Measurements from ENCODE around the gene EML6.

Gene EML6

GRCh38 chr2:54810246-54810645 lies 86.8 kb downstream of the EML6 start:
- Mint-ChIP-seq H3K4me3 (no peak overlapping the region), H3K36me3 (ENCODE audit: low read depth) (no peaks in the 10 kb centered on the region), H3K27ac (no peak overlapping the region), H3K9me3 (peaks cover 7% of the 10 kb centered on the region), H3K27me3 (ENCODE audit: low read depth) (peaks cover 21% of the 10 kb centered on the region), H3K4me1 (ENCODE audit: low read depth) (no peaks in the 10 kb centered on the region)
- no peak for DNase-seq (ENCODE audit: low spot score)

- no peaks in the 10 kb centered on the region for H3K36me3 Mint-ChIP-seq (ENCODE audit: low read depth)
- H3K27ac Mint-ChIP-seq: no peak overlapping the region
- DNase-seq (ENCODE audit: low spot score): no peak
- no peaks in the 10 kb centered on the region for H3K9me3 Mint-ChIP-seq
- peaks cover 24% of the 10 kb centered on the region for H3K27me3 Mint-ChIP-seq (ENCODE audit: low read depth)
- H3K4me3 Mint-ChIP-seq: no peak overlapping the region
- H3K4me1 Mint-ChIP-seq (ENCODE audit: low read depth): no peaks in the 10 kb centered on the region
Observed at GRCh38 chr2:54813584-54813983, 90.1 kb downstream of the EML6 start.

- DNase-seq (ENCODE audit: low spot score): no peak
- no peak overlapping the region for H3K4me3 Mint-ChIP-seq
- peaks cover 22% of the 10 kb centered on the region for H3K27me3 Mint-ChIP-seq (ENCODE audit: low read depth)
- H3K4me1 Mint-ChIP-seq (ENCODE audit: low read depth): no peaks in the 10 kb centered on the region
- H3K36me3 Mint-ChIP-seq (ENCODE audit: low read depth): no peaks in the 10 kb centered on the region
- no peaks in the 10 kb centered on the region for H3K9me3 Mint-ChIP-seq
- H3K27ac Mint-ChIP-seq: no peak overlapping the region
Observed at GRCh38 chr2:54814389-54815147, 91.1 kb downstream of the EML6 start.

- DNase-seq (ENCODE audit: low spot score): no peak
- H3K27me3 Mint-ChIP-seq (ENCODE audit: low read depth): peaks cover 22% of the 10 kb centered on the region
- H3K4me3 Mint-ChIP-seq: no peak overlapping the region
- no peaks in the 10 kb centered on the region for H3K36me3 Mint-ChIP-seq (ENCODE audit: low read depth)
- H3K4me1 Mint-ChIP-seq (ENCODE audit: low read depth): no peaks in the 10 kb centered on the region
- no peaks in the 10 kb centered on the region for H3K9me3 Mint-ChIP-seq
- no peak overlapping the region for H3K27ac Mint-ChIP-seq
Observed at GRCh38 chr2:54815148-54815539, 91.7 kb downstream of the EML6 start.

GRCh38 chr2:54818226-54818625 lies 94.8 kb downstream of the EML6 start:
- H3K9me3 Mint-ChIP-seq: no peaks in the 10 kb centered on the region
- no peak for DNase-seq (ENCODE audit: low spot score)
- H3K27me3 Mint-ChIP-seq (ENCODE audit: low read depth): peaks cover 31% of the 10 kb centered on the region
- H3K4me1 Mint-ChIP-seq (ENCODE audit: low read depth): no peaks in the 10 kb centered on the region
- no peak overlapping the region for H3K4me3 Mint-ChIP-seq
- no peak overlapping the region for H3K27ac Mint-ChIP-seq
- H3K36me3 Mint-ChIP-seq (ENCODE audit: low read depth): no peaks in the 10 kb centered on the region

DNA sequence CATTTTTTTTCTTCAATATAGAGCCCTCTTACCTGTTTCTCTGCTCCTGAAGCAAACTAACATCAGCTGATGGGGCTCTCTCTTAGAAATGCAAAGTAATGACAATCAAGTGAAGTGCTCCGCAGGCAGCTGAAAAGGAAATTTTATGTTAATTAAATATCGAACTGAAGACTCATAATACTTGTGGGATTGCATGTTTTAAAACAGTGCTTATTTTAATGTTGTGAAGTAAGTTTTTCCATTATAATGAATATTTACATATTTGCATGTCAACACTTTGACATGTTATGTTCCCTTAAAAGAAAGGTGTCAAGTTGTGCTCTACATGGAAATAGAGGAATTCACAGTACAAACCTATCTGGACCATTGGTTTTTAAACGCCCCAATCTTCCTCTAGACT lies 97.1 kb downstream of the EML6 start:
- H3K4me1 Mint-ChIP-seq (ENCODE audit: low read depth): no peaks in the 10 kb centered on the region
- H3K27ac Mint-ChIP-seq: no peak overlapping the region
- H3K36me3 Mint-ChIP-seq (ENCODE audit: low read depth): no peaks in the 10 kb centered on the region
- peaks cover 29% of the 10 kb centered on the region for H3K27me3 Mint-ChIP-seq (ENCODE audit: low read depth)
- H3K9me3 Mint-ChIP-seq: no peaks in the 10 kb centered on the region
- no peak for DNase-seq (ENCODE audit: low spot score)
- H3K4me3 Mint-ChIP-seq: no peak overlapping the region

DNA sequence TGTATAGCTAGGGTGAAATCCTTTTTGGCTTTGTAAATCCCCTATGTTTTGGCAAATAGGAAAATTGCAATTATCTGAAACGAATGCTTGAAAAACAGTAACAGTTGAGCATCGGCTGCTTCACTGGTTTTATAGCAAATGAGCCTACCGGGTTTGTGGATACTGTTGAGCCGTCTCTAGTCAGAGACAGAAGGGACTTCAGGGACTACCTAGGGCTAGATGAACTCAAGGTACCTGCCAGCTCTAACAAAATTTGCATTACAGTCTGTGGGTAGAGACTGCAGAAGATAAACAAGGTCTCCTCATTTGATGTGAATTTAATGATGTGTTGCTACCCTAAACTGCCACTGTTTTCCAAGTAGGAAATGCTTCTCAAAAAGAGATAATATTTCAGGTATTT lies 101.1 kb downstream of the EML6 start:
- Mint-ChIP-seq H3K36me3 (ENCODE audit: low read depth) (no peaks in the 10 kb centered on the region), H3K27me3 (ENCODE audit: low read depth) (peaks cover 31% of the 10 kb centered on the region), H3K4me3 (no peak overlapping the region), H3K27ac (no peak overlapping the region), H3K4me1 (ENCODE audit: low read depth) (no peaks in the 10 kb centered on the region), H3K9me3 (no peaks in the 10 kb centered on the region)
- DNase-seq (ENCODE audit: low spot score): no peak

DNA sequence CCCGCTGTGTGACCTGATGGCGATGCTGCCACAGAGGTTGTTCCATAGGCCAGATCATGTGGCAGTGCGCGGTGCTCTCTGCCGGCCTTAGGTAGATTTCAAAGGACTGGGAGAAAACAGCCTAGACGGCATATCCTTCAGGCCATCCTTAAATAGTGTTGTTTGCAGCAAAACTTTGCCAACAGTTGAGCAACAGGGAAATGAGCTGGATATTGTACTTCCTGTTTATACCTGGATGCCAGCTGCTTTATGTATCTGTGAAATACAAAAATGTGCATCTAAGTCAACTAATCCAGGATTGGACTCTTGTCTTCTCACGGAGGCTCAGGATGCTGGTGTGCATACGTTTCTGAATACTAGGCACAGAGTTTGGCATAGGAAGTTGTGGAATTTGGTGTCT lies 107.1 kb downstream of the EML6 start:
- Mint-ChIP-seq H3K36me3 (ENCODE audit: low read depth) (no peaks in the 10 kb centered on the region), H3K27me3 (ENCODE audit: low read depth) (peaks cover 10% of the 10 kb centered on the region), H3K4me1 (ENCODE audit: low read depth) (no peaks in the 10 kb centered on the region), H3K4me3 (no peak overlapping the region), H3K9me3 (no peaks in the 10 kb centered on the region), H3K27ac (no peak overlapping the region)
- DNase-seq (ENCODE audit: low spot score): no peak

GRCh38 chr2:54831480-54831879 lies 108.0 kb downstream of the EML6 start:
- no peak for DNase-seq (ENCODE audit: low spot score)
- peaks cover 2% of the 10 kb centered on the region for H3K27me3 Mint-ChIP-seq (ENCODE audit: low read depth)
- no peaks in the 10 kb centered on the region for H3K36me3 Mint-ChIP-seq (ENCODE audit: low read depth)
- H3K9me3 Mint-ChIP-seq: no peaks in the 10 kb centered on the region
- no peak overlapping the region for H3K27ac Mint-ChIP-seq
- no peak overlapping the region for H3K4me3 Mint-ChIP-seq
- no peaks in the 10 kb centered on the region for H3K4me1 Mint-ChIP-seq (ENCODE audit: low read depth)

DNA sequence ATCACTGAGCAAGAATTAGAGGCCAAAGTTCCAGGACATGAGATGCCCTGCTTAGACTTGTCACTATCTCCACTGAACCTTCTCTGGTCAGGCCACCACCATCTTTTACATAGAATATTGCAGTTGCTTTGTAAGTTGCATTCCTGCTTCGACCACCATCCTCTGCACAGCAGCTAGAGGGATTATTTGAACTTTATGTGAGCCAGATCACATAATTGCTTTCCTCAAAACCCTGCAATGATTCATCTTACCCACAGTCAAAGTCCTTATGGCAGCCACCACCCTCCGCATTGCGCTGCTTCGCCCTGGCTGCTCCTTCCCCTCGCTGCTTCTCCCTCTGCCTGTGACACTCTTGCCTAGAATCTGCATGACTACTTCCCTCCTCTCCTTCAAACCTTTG lies 111.3 kb downstream of the EML6 start:
- Mint-ChIP-seq H3K4me1 (ENCODE audit: low read depth) (no peaks in the 10 kb centered on the region), H3K4me3 (no peak overlapping the region), H3K27ac (no peak overlapping the region), H3K27me3 (ENCODE audit: low read depth) (peaks cover 2% of the 10 kb centered on the region), H3K9me3 (no peaks in the 10 kb centered on the region), H3K36me3 (ENCODE audit: low read depth) (no peaks in the 10 kb centered on the region)
- DNase-seq (ENCODE audit: low spot score): no peak

DNA sequence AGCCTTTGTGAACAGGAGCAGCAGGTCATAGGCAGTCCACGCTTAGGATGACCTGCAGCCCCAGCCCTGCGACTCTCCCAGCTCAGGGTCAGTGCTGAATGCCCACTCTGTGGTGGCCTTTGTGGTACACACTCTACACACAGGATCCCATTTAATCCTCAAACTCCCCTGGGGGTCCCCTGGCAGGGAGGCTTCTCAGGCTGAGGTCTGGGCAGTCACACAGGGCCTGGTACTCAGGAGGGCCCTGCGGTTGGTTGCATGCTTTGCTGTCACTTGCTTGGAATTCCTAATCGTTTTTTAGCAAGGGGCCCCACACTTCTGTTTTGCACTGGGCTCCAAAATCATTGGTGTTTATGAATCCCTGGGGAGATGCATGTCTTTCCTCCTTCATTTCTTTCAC lies 113.0 kb downstream of the EML6 start:
- Mint-ChIP-seq H3K36me3 (ENCODE audit: low read depth) (no peaks in the 10 kb centered on the region), H3K4me1 (ENCODE audit: low read depth) (no peaks in the 10 kb centered on the region), H3K9me3 (no peaks in the 10 kb centered on the region), H3K4me3 (no peak overlapping the region), H3K27me3 (ENCODE audit: low read depth) (peaks cover 2% of the 10 kb centered on the region), H3K27ac (no peak overlapping the region)
- no peak for DNase-seq (ENCODE audit: low spot score)

DNA sequence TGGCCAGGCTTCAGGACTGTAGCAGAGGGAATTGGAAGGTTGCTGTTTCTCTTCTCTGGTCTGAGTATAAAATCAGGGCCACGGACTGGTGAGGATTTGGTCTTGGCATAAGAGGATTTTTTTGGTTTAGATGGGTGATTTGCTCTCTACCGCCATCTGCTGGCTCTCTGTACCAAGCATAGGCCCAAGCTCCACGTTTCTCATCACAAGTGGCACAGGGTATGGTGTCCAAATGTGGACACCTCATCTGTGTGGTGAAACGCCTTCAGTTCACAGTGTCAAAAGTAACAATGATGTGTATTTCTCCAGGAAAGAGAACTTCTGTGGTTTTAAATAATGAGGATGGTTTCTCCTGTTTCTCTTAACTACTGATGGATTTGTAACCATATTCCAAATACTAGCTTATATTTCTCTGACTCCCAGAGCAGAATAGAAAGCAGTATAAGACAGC lies 115.1 kb downstream of the EML6 start:
- H3K27ac Mint-ChIP-seq: no peak overlapping the region
- DNase-seq (ENCODE audit: low spot score): peak; percentile 38
- H3K9me3 Mint-ChIP-seq: no peaks in the 10 kb centered on the region
- no peak overlapping the region for H3K4me3 Mint-ChIP-seq
- H3K4me1 Mint-ChIP-seq (ENCODE audit: low read depth): no peaks in the 10 kb centered on the region
- no peaks in the 10 kb centered on the region for H3K36me3 Mint-ChIP-seq (ENCODE audit: low read depth)
- H3K27me3 Mint-ChIP-seq (ENCODE audit: low read depth): peaks cover under 1% of the 10 kb centered on the region

DNA sequence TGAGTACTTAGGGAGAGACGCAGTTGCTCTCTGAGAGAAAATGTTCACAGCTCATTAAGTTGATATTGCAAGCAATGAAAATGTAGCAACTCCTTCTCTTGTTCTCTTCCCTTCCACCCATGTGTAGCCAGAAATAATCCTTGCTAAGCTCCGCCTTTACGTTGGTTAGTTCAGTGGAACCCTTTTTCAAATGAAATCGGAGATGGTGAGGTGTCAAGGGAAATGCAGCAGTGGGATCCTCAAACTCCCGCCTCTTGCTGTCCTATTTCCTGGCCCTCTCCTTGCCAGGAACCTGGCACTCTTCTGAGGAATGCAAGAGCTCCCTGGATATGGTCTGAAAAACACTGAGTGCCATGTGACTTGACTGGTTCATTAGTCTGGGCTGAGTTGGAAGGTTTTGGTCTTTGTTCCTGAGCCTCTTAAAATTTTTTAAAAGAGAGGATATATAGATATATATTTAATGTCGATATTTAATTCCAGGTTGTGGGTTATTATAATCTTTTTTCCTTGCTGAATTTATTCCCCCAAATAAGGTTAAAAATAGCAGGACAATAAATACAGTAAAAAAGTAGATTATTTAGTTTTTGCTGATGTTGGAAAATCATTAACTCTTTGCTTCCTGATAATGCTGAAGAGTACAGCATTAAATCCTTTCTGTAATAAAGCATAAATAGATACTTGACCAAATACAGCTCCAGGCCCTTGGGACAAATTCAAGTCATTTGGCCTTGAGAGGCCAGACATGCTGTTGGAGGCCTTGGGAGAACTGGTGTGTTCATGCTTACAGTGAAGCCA lies 116.2 kb downstream of the EML6 start:
- Mint-ChIP-seq H3K27ac (no peak overlapping the region), H3K27me3 (ENCODE audit: low read depth) (no peaks in the 10 kb centered on the region), H3K4me1 (ENCODE audit: low read depth) (no peaks in the 10 kb centered on the region), H3K4me3 (no peak overlapping the region), H3K36me3 (ENCODE audit: low read depth) (no peaks in the 10 kb centered on the region), H3K9me3 (no peaks in the 10 kb centered on the region)
- no peak for DNase-seq (ENCODE audit: low spot score)

DNA sequence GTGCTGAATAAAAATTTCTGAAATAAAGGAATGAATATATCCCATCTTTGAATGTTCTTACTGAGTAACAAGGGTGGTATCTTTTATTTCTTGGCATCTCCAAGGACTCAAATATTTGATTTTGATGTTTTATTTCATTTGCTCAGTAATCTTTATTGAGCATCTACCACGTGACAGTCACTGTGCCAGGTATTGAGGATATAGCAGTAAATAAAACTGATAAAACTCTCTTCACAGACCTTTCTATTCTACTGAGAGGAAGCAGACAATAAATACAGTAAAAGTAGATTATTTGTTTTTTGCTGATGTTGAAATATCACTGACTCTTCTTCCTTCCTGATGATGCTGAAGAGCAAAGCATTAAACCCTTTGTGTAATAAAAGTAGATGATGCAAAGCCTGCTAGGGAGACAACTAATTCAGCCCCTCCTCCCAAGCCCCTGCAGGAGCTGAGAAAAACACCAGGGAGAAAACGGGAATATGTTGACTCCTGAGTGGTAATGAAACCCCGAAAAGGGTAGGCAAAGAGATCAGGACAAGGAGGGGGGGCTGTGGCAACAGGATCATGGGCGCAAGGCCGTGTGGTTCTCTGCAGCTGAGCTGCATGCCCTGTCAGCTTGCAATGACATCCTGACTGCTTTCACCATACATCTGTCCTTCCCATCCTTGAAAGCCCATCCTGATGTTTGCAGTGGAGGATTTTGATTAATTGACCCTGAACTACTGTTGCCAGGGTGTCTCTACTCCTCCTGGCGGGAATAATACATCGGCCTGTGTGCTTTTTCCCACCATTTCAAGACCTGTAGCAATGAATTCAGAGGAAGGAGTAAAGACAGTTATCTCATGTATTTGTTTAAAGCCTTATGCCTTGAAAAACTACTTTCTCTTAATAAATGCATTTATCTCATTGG lies 117.4 kb downstream of the EML6 start:
- H3K9me3 Mint-ChIP-seq: no peaks in the 10 kb centered on the region
- no peaks in the 10 kb centered on the region for H3K27me3 Mint-ChIP-seq (ENCODE audit: low read depth)
- H3K4me3 Mint-ChIP-seq: no peak overlapping the region
- DNase-seq (ENCODE audit: low spot score): no peak
- H3K4me1 Mint-ChIP-seq (ENCODE audit: low read depth): no peaks in the 10 kb centered on the region
- no peaks in the 10 kb centered on the region for H3K36me3 Mint-ChIP-seq (ENCODE audit: low read depth)
- H3K27ac Mint-ChIP-seq: no peak overlapping the region
